Mucosa of descending colon (tissue), 3 donors: ENCODE results near the gene LIPH. TPM values are rescaled to one million over a fixed set of nuclear protein-coding genes. Genes with fewer than 3 reads are reported as not detected.

Source experiments
- ATAC-seq: fragments of 200-7000 bp; cut with Tn5 transposase; one replicate; pipeline ENCODE4 v1.9.1; 2020; ENCODE audit warnings: mild to moderate bottlenecking, moderate library complexity
- DNase-seq, 3 donors: peaks; one replicate each; pipeline ENCODE4 v3.0.0-alpha.2; 2020
- H3K36me3 ChIP-seq: fragments of 200-600 bp; one replicate; pipeline ENCODE4 v1.8.0; 2021; ENCODE audit warnings: low read depth, mild to moderate bottlenecking
- H3K4me1 ChIP-seq: fragments of 200-600 bp; one replicate; pipeline ENCODE4 v1.8.0; 2021; ENCODE audit warnings: low read depth, mild to moderate bottlenecking
- H3K4me3 ChIP-seq: fragments of 200-600 bp; one replicate; pipeline ENCODE4 v1.8.0; 2021; ENCODE audit warnings: mild to moderate bottlenecking
- H3K9me3 ChIP-seq: fragments of 200-600 bp; one replicate; pipeline ENCODE4 v1.8.0; 2021; ENCODE audit warnings: mild to moderate bottlenecking
- CTCF ChIP-seq: fragments of 200-600 bp; IDR thresholded peaks from one replicate; pipeline ENCODE4 v1.8.0; 2022; ENCODE audit warnings: antibody characterized with exemption, mild to moderate bottlenecking
- intact Hi-C, 2 donors: fragments of 100-400 bp; cut with DNase I in 1 of 2; cut with micrococcal nuclease in 1 of 2; formaldehyde crosslinking; loops; one replicate each; pipeline versions ENCODE4 v1.11.0 to v1.11.1; 2022; cut with DNase I, micrococcal nuclease
- total RNA-seq, 3 donors: library from RNA; stranded (reverse); fragmentation: NEBNext Ultra II Directional in 2 of 3; extraction: Animal tissue kit (Norgen Biotek cat#: 25700) in 2 of 3; gene quantifications; one replicate each; pipeline versions ENCODE4 v1.2.1 to v1.2.4, GENCODE V29; 2021 to 2023
- donor health status: DM: no; HTN: no; CAD: no; lungs with moderate emphysema.
- donor health status: DM: no; HTN: no; CAD: no.
- donor health status: DM: no; HTN: yes; CAD: no.

The LIPH gene
- total RNA-seq, 3 donors from 2014 or later: 46.3 to 165 (median 122) TPM

GRCh38 chr3:185504636-185505035, 47.8 kb downstream of the LIPH start:
- intact Hi-C loops: no loop called here
- ATAC-seq: peak; percentile 65
- no peak for DNase-seq
- Histone ChIP-seq H3K36me3 (no peaks in the 10 kb centered on the region), H3K4me1 (no peaks in the 10 kb centered on the region), H3K9me3 (no peaks in the 10 kb centered on the region), H3K4me3 (no peak overlapping the region)
- TF ChIP-seq CTCF: no peak

- Histone ChIP-seq H3K36me3 (no peaks in the 10 kb centered on the region), H3K4me3 (no peak overlapping the region), H3K4me1 (no peaks in the 10 kb centered on the region), H3K9me3 (no peaks in the 10 kb centered on the region)
- no peak for TF ChIP-seq CTCF
- intact Hi-C loops: no loop called here
- ATAC-seq (peak; percentile 35), DNase-seq (peak in 2 of 3 donors; percentile 35 to 37)
Observed at GRCh38 chr3:185503521-185503920, 48.9 kb downstream of the LIPH start.

GRCh38 chr3:185502987-185503386, 49.4 kb downstream of the LIPH start:
- Histone ChIP-seq H3K36me3 (no peaks in the 10 kb centered on the region), H3K4me3 (no peak overlapping the region), H3K9me3 (no peaks in the 10 kb centered on the region), H3K4me1 (no peaks in the 10 kb centered on the region)
- ATAC-seq (no peak), DNase-seq (no peak)
- no peak for TF ChIP-seq CTCF
- intact Hi-C loops: no loop called here

- ATAC-seq: peak; percentile 99
- intact Hi-C loops: no loop called here
- no peak for TF ChIP-seq CTCF
- H3K4me3 ChIP-seq: peak within 1 kb of the TSS; percentile 75
- peak; percentile 96 to 98 (median 96) for DNase-seq
- H3K9me3 ChIP-seq: no peaks in the 10 kb centered on the region
- H3K36me3 ChIP-seq: no peaks in the 10 kb centered on the region
- H3K4me1 ChIP-seq: peaks cover 9% of the 10 kb centered on the region
Observed at GRCh38 chr3:185498503-185499396, 53.6 kb downstream of the LIPH start, which contains the start of gene TMEM41A. TSS of gene TMEM41A (minus strand) at chr3:185499035. CDS start at chr3:185498961, 74 bp downstream.

- no peak for DNase-seq
- Histone ChIP-seq H3K4me3 (no peak overlapping the region), H3K4me1 (peaks cover 7% of the 10 kb centered on the region), H3K36me3 (no peaks in the 10 kb centered on the region), H3K9me3 (no peaks in the 10 kb centered on the region)
- no peak for TF ChIP-seq CTCF
- no peak for ATAC-seq
- intact Hi-C loops: no loop called here
Observed at GRCh38 chr3:185490241-185490640, 62.1 kb downstream of the LIPH start.
